ENCODE data around the gene CLSTN3.
"Not testable (repeated sequence)": the region's sequence is repeated elsewhere in the genome, so short reads cannot be mapped to it uniquely, and the experiment has no call there.

CLSTN3 gene

DNA sequence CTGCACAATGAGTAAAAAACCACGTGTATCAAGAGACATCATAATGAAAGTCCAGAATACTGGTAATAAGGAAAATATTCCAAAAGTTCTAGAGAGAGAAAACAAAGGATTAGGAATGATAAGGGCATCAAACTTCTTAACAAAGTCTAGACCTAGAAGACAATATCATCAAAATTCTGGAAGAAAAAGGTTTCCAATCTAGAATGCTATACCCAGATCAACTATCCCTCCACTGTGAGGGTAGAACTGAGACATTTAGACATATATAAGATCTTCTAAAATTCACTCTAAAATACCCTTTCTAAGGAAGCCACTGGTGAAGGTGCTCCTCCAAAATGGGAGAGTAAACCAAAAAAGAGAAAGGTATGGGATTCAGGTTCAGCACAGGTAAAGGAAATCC is 24.1 kb upstream of the CLSTN3 start:
- DNase-seq: no peak

GRCh38 chr12:7107181-7107580 is 23.0 kb upstream of the CLSTN3 start:
- DNase-seq: not testable (repeated sequence)

GRCh38 chr12:7107636-7108002 is 22.6 kb upstream of the CLSTN3 start:
- no peak for DNase-seq

GRCh38 chr12:7108003-7108795 is 22.0 kb upstream of the CLSTN3 start:
- peak; percentile 44 to 49 for DNase-seq

- DNase-seq: peak; percentile 70 to 99
These were observed 21.2 kb upstream of the CLSTN3 start, which contains the start of gene C1RL for GRCh38 chr12:7108796-7109571. TSS of gene C1RL (minus strand) at chr12:7109214. CDS start at chr12:7109180, 34 bp downstream.

- no peak for DNase-seq
These were observed 20.6 kb upstream of the CLSTN3 start for GRCh38 chr12:7109572-7109920.

DNA sequence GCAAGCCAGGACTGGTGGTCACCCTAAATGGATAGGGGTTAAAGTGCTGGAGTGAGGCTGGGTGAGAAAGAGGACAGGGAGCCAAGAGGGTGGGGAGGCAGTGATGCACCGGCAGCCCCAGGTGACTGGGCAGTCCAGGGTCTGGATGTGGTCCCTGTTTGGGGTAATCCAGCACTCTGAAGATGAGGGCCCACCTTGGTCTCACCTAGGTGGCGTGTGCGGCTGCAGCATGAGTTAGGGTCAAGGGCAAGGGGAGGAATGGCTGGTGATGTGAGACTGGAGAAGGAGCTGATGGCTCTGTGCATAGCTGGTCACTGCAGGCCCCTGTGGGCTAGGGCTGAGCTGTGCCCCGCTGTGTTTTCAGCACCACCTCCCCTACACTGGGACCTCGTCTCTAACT is 19.5 kb upstream of the CLSTN3 start:
- no peak for DNase-seq

DNA sequence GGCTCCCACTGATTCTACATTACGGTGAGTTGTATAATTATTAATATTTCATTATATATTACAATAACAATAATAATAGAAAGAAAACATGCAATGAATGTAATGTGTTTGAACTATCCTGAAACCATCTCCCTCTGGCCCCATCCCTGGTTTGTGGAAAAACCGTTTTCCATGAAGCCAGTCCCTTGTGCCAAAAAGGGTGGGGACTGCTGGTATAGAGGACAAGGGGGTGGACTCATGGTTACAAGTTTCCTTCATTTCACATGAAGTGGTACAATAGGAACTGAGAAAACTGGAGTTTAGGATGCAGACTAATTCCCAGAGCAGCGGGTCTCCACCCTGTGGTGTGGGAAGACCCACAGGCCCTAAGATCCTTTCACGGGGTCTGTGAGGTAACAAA is 18.1 kb upstream of the CLSTN3 start:
- no peak for DNase-seq

DNA sequence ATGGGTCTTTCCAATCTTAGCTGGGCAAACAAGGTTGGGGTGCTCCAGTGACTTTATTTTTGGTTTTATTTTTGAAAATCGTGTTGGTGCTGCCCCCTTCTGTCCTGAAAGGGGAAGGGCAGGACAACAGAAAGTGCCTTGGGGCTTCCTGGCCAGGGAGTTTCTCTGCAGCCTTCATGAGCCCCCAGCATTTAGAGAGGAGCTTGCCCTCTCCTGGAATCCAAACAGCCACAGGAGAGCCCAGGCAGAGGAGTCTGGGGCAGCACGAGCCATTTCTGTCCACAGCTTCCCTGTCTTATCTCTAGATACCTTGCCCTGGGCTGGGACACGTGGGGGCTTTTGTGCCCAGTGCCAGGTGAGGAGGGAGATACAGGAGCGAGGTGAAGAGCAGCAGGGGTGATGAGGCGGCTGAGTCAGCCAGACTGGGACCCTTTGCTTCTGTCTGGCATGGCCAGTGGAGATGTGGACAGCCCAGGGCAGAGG is 16.7 kb upstream of the CLSTN3 start:
- peak; percentile 43 to 75 for DNase-seq

- DNase-seq: no peak
These were observed 16.2 kb upstream of the CLSTN3 start for GRCh38 chr12:7114008-7114407.

- no peak for DNase-seq
These were observed 15.3 kb upstream of the CLSTN3 start for GRCh38 chr12:7114851-7115250.

DNA sequence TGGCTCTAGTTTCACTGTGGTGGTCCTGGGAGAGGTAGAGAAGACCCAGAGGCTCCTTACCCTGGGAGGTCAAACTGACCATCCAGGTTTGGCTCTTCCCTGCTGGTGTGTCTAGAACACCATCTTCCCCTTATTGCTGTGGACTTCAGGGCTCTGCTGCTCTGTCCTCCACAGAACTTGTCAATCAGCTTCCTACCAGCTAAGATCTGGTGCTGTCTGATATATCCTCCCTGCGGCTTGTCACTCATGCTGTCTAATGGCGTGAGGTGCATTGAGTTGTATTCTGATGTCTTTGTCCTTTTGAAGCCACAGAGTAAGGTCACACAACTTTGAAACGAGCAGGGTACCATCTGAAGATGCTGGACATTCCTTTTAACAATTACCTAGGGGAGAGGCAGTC is 14.0 kb upstream of the CLSTN3 start:
- DNase-seq: no peak

DNA sequence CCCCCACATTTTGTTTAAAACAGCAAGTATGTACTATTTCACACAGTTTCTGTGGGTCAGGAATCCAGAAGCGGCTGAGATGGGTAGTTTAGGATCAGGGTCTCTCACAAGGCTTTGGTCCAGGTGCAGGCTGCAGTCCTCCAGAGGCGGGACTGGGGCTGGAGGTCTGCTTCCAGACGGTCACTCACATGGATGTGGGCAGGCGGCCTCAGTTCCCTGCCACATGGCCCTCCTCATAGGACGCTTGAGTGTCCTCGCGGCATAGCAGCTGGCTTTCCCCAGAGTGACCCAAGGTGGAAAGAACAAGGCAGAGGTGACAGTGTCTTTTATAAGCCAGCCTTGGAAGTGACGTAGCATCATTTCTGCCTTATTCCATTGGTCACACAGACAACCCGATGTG is 13.3 kb upstream of the CLSTN3 start:
- DNase-seq: no peak

GRCh38 chr12:7117670-7118069 is 12.5 kb upstream of the CLSTN3 start:
- no peak for DNase-seq

DNA sequence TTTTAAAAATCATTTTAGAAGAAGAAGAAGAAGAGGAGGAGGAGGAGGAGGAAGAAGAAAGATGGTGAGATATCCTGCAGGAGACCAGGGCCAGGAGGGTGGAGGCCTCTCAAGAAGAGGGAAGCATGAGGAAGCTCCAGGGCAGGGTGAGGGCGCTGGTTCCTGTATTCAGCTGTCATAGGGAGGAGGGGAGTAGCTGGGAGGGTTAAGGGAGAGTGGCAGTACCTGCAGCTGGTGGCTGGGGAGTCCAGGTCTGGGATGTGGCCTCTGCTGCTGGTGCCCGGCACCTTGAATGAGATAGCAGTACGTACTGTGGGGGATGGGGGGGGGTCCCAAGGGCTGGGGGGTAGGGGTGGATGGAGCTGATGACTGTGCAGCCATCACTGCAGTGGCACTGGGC is 11.3 kb upstream of the CLSTN3 start:
- peak; percentile 19 to 38 for DNase-seq

DNA sequence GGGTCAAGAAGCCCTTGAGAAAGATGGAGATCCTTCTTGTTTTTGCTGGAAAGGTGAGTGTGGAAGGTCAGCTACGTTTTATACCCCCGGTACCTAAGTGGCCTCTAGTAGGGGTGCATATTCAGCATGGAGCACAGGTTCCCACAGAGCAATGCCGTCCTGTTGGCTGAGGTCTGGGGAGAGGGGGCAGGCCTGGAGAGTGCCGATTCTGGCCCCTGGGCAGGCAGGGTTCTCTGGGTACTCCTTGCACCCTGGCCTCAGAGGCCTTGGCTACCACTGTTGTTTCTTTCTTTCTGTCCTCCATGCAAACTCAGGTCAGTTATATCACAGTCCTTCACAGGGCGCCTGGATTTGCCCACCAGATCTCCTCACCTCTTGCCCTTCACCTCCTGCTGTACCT is 10.0 kb upstream of the CLSTN3 start:
- no peak for DNase-seq

- no peak for DNase-seq
These were observed 8.8 kb upstream of the CLSTN3 start for GRCh38 chr12:7121324-7121723.

GRCh38 chr12:7122811-7123769 is 7.1 kb upstream of the CLSTN3 start:
- DNase-seq: no peak

DNA sequence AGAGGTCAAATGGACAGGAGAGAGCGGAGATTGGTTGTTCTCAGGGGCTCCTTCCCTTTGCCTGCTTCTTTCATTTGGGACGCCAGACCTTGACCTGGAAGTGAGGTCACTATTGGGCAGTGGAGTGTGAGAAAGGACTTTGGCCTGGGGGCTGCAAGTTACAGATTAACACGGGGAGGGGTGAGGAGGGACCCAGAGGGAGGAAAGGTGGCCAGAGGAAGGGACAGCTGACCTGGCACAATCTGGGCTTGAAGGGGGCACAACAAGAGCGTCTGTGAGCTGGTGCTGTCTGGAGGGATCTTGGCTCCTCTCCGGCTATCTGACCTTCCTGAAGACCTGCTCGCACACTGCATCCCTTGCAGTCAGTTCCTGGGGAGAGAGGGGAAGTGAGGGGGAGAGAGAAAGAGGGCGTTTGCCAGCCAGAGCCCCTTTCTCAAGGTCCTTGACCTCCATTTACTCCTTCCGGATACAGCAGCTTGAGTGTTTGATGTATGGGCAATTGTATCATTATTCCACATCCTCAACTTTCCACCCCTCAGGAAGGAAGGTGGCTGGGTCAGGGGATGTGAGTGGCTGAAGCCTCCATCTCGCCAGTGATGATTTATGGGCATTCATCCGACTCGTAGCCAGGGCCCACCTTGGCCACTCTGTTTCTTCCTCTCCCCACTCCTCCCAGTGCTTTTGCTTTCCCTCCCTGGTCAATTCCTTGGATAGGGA is 6.2 kb upstream of the CLSTN3 start:
- DNase-seq: no peak

- no peak for DNase-seq
These were observed 4.4 kb upstream of the CLSTN3 start for GRCh38 chr12:7125632-7126227.

DNA sequence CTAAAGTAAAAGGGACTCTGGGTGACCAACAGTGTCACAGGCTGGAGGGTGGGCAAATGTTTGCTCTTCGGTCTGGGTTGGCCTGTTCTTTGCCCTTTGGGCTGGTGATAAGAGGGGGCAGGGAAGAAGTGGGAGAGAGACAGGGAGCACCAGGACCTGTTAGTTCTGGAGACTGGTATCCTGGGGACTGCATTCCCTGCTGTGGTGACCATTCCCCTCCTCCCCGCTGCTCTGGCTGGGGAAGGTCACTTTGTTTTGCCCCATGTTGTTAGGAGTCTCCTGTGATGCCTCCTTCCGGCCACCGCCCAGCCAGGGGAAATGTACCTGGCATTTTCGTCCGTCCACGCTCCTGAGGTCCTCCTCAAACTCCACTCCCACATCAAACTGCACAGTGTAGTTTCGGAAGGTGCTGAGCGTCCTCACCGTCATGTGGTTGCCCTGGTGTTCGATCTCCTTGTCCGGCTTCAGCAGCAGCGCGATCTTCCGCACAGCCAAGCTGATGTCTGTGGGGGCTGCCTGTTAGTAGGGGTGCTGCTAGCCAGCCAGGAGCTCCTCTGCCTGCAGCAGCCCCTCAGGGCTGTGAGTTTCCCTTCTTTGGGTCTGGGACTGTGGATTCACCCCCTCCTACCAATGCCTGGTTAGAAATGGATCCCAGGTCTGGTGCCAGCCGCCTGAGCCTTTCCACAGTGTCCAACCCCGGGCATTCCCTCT is 2.1 kb upstream of the CLSTN3 start:
- no peak for DNase-seq
